GM12878 (cell line): ENCODE measurements around the gene SERTAD2. TPM values are rescaled to one million over a fixed set of nuclear protein-coding genes. Genes with fewer than 3 reads are reported as not detected.

Experiments used
- CBX3 ChIP-seq: fragments of 200-600 bp; sonication (generic); IDR thresholded peaks from 2 replicates; pipeline ENCODE4 v1.6.1; 2016; ENCODE audit warnings: low read depth, borderline replicate concordance
- CEBPB ChIP-seq, 2 experiments: fragments of 150-350 bp in 1 of 2; IDR thresholded peaks; 2 replicates each; pipeline ENCODE4 v1.6.1; 2012 to 2014; ENCODE audit warnings: low read depth in 2 of 2, low read length in 2 of 2, borderline replicate concordance in 1 of 2, inconsistent platforms in 1 of 2
- CHD1 ChIP-seq: IDR thresholded peaks from 2 replicates; pipeline ENCODE4 v1.6.1; 2012; ENCODE audit warnings: low read depth, low read length, improper control_type of control experiment
- E2F8 ChIP-seq: fragments of 450-650 bp; IDR thresholded peaks from 2 replicates; pipeline ENCODE4 v1.6.1; 2018; ENCODE audit warnings: mild to moderate bottlenecking, low read depth, moderate library complexity; ENCODE audit not compliant: partially characterized antibody
- HSF1 ChIP-seq: fragments of 150-350 bp; IDR thresholded peaks from 2 replicates; pipeline ENCODE4 v1.6.1; 2014; ENCODE audit warnings: mild to moderate bottlenecking, low read depth, low read length
- IKZF1 ChIP-seq: fragments of 450-650 bp; conservative IDR thresholded peaks from 2 replicates; pipeline ENCODE4 v1.6.1; 2017; ENCODE audit warnings: antibody characterized with exemption, mild to moderate bottlenecking
- KAT2A ChIP-seq: conservative IDR thresholded peaks from 2 replicates; pipeline ENCODE4 v1.6.1; 2011; ENCODE audit warnings: low read depth, low read length; ENCODE audit not compliant: control insufficient read depth
- KDM1A ChIP-seq: fragments of 200-600 bp; sonication (generic); IDR thresholded peaks from 2 replicates; pipeline ENCODE4 v1.6.1; 2016; ENCODE audit warnings: borderline replicate concordance
- MAX ChIP-seq: IDR thresholded peaks from 2 replicates; pipeline ENCODE4 v1.6.1; 2012; ENCODE audit warnings: low read depth, low read length, improper control_type of control experiment
- MLLT1 ChIP-seq: fragments of 450-650 bp; IDR thresholded peaks from 2 replicates; pipeline ENCODE4 v1.6.1; 2016; ENCODE audit warnings: mild to moderate bottlenecking
- NFYA ChIP-seq: IDR thresholded peaks from 2 replicates; pipeline ENCODE4 v1.6.1; 2011; ENCODE audit warnings: low read depth, mild to moderate bottlenecking, low read length, improper control_type of control experiment, borderline replicate concordance
- NR2C2 ChIP-seq: IDR thresholded peaks from 2 replicates; pipeline ENCODE4 v1.6.1; 2011; ENCODE audit warnings: borderline replicate concordance, low read depth; ENCODE audit not compliant: control insufficient read depth, insufficient read length
- POLR2AphosphoS2 ChIP-seq: IDR thresholded peaks from 2 replicates; pipeline ENCODE4 v1.6.1; 2011; ENCODE audit warnings: low read depth, mild to moderate bottlenecking, low read length, improper control_type of control experiment, moderate library complexity
- RAD51 ChIP-seq: fragments of 450-650 bp; IDR thresholded peaks from 2 replicates; pipeline ENCODE4 v1.6.1; 2016; ENCODE audit warnings: moderate library complexity, mild to moderate bottlenecking, inconsistent platforms
- REST ChIP-seq: IDR thresholded peaks from 2 replicates; pipeline ENCODE4 v1.6.1; 2012; ENCODE audit warnings: mild to moderate bottlenecking, low read depth, low read length
- SMC3 ChIP-seq: IDR thresholded peaks from 2 replicates; pipeline ENCODE4 v1.6.1; 2011; ENCODE audit warnings: low read length, improper control_type of control experiment, borderline replicate concordance
- SREBF1 ChIP-seq: IDR thresholded peaks from 2 replicates; pipeline ENCODE4 v1.6.1; 2012; ENCODE audit warnings: mild to moderate bottlenecking, low read length
- ZNF24 ChIP-seq: fragments of 450-650 bp; IDR thresholded peaks from 2 replicates; pipeline ENCODE4 v1.6.1; 2017; ENCODE audit warnings: antibody characterized with exemption, mild to moderate bottlenecking
- ZNF384 ChIP-seq: IDR thresholded peaks from 2 replicates; pipeline ENCODE4 v1.6.1; 2012; ENCODE audit warnings: low read depth, mild to moderate bottlenecking, low read length, improper control_type of control experiment, borderline replicate concordance
- ZSCAN29 ChIP-seq: fragments of 450-650 bp; IDR thresholded peaks from 2 replicates; pipeline ENCODE4 v1.6.1; 2017; ENCODE audit warnings: mild to moderate bottlenecking, moderate library complexity
- polyA plus RNA-seq, 11 experiments: library from polyadenylated mRNA; depleted of rRNA in 4 of 11; unstranded in 6 of 11; stranded (reverse) in 5 of 11; fragments of >200 nt; fragmentation: Nextera tagmentation in 4 of 11; fragmentation: Illumina TruSeq in 1 of 11; extraction: Ambion mirVana in 4 of 11; extraction: Trizol in 1 of 11; gene quantifications; 1 replicate in 1 of 11; 2 replicates in 10 of 11; pipeline versions ENCODE4 v1.2.1 to v1.2.3, GENCODE V29; 2011 to 2016; ENCODE audit warnings: inconsistent platforms in 2 of 11, missing spikeins in 2 of 11, low read depth in 1 of 11
- total RNA-seq, 4 experiments: library from RNA; depleted of rRNA in 3 of 4; stranded (reverse); fragments of >200 nt in 3 of 4; fragmentation: Illumina TruSeq in 1 of 4; extraction: Trizol in 1 of 4; gene quantifications; 2 replicates each; pipeline versions ENCODE4 v1.2.1 to v1.2.3, GENCODE V29; 2013 to 2021

SERTAD2 gene
- total and polyA plus RNA-seq, 10 of the 15 experiments (the other 5 are each of a cell fraction or from before 2014, with no cell fraction given) = 7.9 to 28.7 (median 20.1) TPM

GRCh38 chr2:64700133-64700809, 46.6 kb upstream of the SERTAD2 start (continued):
- TF ChIP-seq E2F8 (no peak), NR2C2 (no peak), CBX3 (no peak), ZSCAN29 (no peak), ZNF24 (no peak), RAD51 (peak; percentile 63), REST (no peak), MAX (no peak), HSF1 (no peak), SMC3 (no peak), POLR2AphosphoS2 (no peak), SREBF1 (no peak), IKZF1 (no peak), KDM1A (no peak), ZNF384 (peak; percentile 83), CHD1 (no peak), MLLT1 (no peak), NFYA (no peak), CEBPB (IDR thresholded peaks at IDR 0.05; ENCODE audit: borderline replicate concordance in 1 of 2, low read depth in 2 of 2, low read length in 2 of 2) (no peak), KAT2A (no peak)
